Measurements from ENCODE around the gene ACACA. TPM values are rescaled to one million over a fixed set of nuclear protein-coding genes. Genes with fewer than 3 reads are reported as not detected.

The ACACA gene
- total RNA-seq, 3 donors from 2014 or later (not counting 1 experiment from before 2014, with no cell fraction given) = 22.9 to 23.9 (median 23.6) TPM

- H3K4me1 Mint-ChIP-seq = no peaks in the 10 kb centered on the region
- no peak overlapping the region for H3K27ac Mint-ChIP-seq
- no peaks in the 10 kb centered on the region for H3K27me3 Mint-ChIP-seq (ENCODE audit: low read depth in 2 of 2)
- peaks cover 12% of the 10 kb centered on the region for H3K9me3 ChIP-seq (ENCODE audit: control insufficient read depth, insufficient read depth, low read length)
- H3K36me3 ChIP-seq (ENCODE audit: control insufficient read depth, insufficient read depth, low read length) = peaks cover 22% of the 10 kb centered on the region
- H3K4me3 Mint-ChIP-seq = no peak overlapping the region
- no peak overlapping the region for H3K27ac ChIP-seq (ENCODE audit: low read length)
- intact Hi-C loops (cut with micrococcal nuclease) = no loop called here
- 67% methylated on average over 1 of the region's 1 CpG for WGBS (ENCODE audit: insufficient coverage)
- H3K27me3 ChIP-seq (ENCODE audit: control insufficient read depth, insufficient read depth, low read length) = no peaks in the 10 kb centered on the region
- H3K36me3 Mint-ChIP-seq = peaks cover 19% of the 10 kb centered on the region
- H3K9me3 Mint-ChIP-seq = peaks cover 0 to 3% of the 10 kb centered on the region in 2 donors
- no peak for ATAC-seq
- TF ChIP-seq, protein P1, sequence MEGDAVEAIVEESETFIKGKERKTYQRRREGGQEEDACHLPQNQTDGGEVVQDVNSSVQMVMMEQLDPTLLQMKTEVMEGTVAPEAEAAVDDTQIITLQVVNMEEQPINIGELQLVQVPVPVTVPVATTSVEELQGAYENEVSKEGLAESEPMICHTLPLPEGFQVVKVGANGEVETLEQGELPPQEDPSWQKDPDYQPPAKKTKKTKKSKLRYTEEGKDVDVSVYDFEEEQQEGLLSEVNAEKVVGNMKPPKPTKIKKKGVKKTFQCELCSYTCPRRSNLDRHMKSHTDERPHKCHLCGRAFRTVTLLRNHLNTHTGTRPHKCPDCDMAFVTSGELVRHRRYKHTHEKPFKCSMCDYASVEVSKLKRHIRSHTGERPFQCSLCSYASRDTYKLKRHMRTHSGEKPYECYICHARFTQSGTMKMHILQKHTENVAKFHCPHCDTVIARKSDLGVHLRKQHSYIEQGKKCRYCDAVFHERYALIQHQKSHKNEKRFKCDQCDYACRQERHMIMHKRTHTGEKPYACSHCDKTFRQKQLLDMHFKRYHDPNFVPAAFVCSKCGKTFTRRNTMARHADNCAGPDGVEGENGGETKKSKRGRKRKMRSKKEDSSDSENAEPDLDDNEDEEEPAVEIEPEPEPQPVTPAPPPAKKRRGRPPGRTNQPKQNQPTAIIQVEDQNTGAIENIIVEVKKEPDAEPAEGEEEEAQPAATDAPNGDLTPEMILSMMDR (IDR thresholded peaks at IDR 0.05) = no peak
- H3K4me3 ChIP-seq (ENCODE audit: low read length) = no peak overlapping the region
- DNase-seq = no peak
- H3K4me1 ChIP-seq (ENCODE audit: control insufficient read depth, insufficient read depth, low read length) = no peaks in the 10 kb centered on the region
These were observed 145.3 kb downstream of the ACACA start for GRCh38 chr17:37261286-37261685.

DNA sequence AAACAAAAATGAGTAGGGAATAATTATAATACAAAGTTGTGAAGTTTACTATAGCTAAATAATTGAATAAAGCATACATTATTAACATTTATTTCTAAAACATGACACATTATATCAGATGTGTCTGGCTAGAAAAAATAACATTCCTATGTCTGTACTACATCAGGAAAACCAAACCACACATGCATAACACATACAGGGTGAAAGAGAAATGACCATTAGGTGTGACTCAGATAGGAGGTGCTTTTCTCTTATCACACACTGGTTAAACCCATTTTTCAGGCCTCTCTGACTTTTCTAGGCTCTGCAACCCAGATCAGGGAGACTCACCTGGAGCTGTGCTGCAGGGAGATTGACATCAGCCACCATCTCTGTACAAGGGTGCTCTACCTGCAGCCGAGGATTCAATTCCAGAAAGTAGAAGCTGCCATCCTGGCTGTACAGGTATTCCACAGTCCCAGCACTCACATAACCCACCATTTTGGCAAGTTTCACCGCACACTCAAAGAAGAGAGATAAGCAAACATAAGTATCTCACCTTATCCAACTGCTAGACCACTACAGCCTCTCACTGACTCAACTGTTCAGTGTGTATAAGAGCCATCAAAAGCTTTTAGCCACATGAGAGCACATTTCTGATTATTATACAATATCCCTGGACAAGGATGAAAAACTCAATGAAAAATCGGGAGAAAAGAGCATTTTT, 147.5 kb downstream of the ACACA start:
- H3K4me3 Mint-ChIP-seq = no peak overlapping the region
- no peaks in the 10 kb centered on the region for H3K36me3 Mint-ChIP-seq
- no peaks in the 10 kb centered on the region for H3K9me3 ChIP-seq (ENCODE audit: control insufficient read depth, insufficient read depth, low read length)
- H3K27me3 Mint-ChIP-seq (ENCODE audit: low read depth in 2 of 2) = no peaks in the 10 kb centered on the region
- H3K4me3 ChIP-seq (ENCODE audit: low read length) = no peak overlapping the region
- no peaks in the 10 kb centered on the region for H3K4me1 ChIP-seq (ENCODE audit: control insufficient read depth, insufficient read depth, low read length)
- H3K9me3 Mint-ChIP-seq = no peaks in the 10 kb centered on the region
- H3K27ac ChIP-seq (ENCODE audit: low read length) = no peak overlapping the region
- ATAC-seq = no peak
- peaks cover 6% of the 10 kb centered on the region for H3K36me3 ChIP-seq (ENCODE audit: control insufficient read depth, insufficient read depth, low read length)
- WGBS (ENCODE audit: insufficient coverage) = 87% methylated on average over 3 of the region's 3 CpGs
- H3K27me3 ChIP-seq (ENCODE audit: control insufficient read depth, insufficient read depth, low read length) = no peaks in the 10 kb centered on the region
- TF ChIP-seq, protein P1 (IDR thresholded peaks at IDR 0.05) = no peak
- H3K4me1 Mint-ChIP-seq = no peaks in the 10 kb centered on the region
- H3K27ac Mint-ChIP-seq = no peak overlapping the region
- intact Hi-C loops (cut with micrococcal nuclease) = no loop called here
- no peak for DNase-seq

- H3K36me3 ChIP-seq (ENCODE audit: control insufficient read depth, insufficient read depth, low read length) = peaks cover 4% of the 10 kb centered on the region
- TF ChIP-seq, protein P1 (IDR thresholded peaks at IDR 0.05) = no peak
These were observed 150.0 kb downstream of the ACACA start for GRCh38 chr17:37256627-37257026.

DNA sequence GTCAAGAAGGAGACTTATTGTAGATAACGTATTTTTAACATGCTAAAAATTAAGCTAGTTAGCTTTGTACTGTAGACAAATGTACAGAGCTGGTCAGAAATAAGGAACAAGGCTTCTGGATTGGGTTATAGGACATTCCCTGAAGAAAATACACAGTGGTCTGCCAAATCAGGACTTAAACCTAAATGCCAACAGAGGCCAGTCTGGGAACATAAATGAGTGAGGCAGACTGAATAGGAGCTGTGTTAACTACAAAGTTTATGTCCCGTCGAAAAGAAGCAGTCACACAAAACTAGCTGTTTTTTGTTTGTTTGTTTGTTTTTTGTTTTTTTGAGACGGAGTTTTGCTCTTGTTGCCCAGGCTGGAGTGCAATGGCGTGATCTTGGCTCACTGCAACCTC, 151.2 kb downstream of the ACACA start:
- H3K36me3 ChIP-seq (ENCODE audit: control insufficient read depth, insufficient read depth, low read length) = peaks cover 7% of the 10 kb centered on the region
- Mint-ChIP-seq H3K27me3 (ENCODE audit: low read depth in 2 of 2) (no peaks in the 10 kb centered on the region), H3K27ac (no peak overlapping the region), H3K9me3 (no peaks in the 10 kb centered on the region), H3K4me3 (no peak overlapping the region), H3K36me3 (no peaks in the 10 kb centered on the region), H3K4me1 (no peaks in the 10 kb centered on the region)
- intact Hi-C loops (cut with micrococcal nuclease) = no loop called here
- ATAC-seq (no peak), DNase-seq (no peak)
- no peak overlapping the region for H3K27ac ChIP-seq (ENCODE audit: low read length)
- no peaks in the 10 kb centered on the region for H3K4me1 ChIP-seq (ENCODE audit: control insufficient read depth, insufficient read depth, low read length)
- TF ChIP-seq, protein P1 (IDR thresholded peaks at IDR 0.05) = no peak
- no peaks in the 10 kb centered on the region for H3K27me3 ChIP-seq (ENCODE audit: control insufficient read depth, insufficient read depth, low read length)
- H3K4me3 ChIP-seq (ENCODE audit: low read length) = no peak overlapping the region
- H3K9me3 ChIP-seq (ENCODE audit: control insufficient read depth, insufficient read depth, low read length) = no peaks in the 10 kb centered on the region
- 98% methylated on average over 5 of the region's 5 CpGs for WGBS (ENCODE audit: insufficient coverage)

More at GRCh38 chr17:37256627-37257026, 150.0 kb downstream of the ACACA start:
- intact Hi-C loops (cut with micrococcal nuclease) = no loop called here
- 89% methylated on average over 1 of the region's 1 CpG for WGBS (ENCODE audit: insufficient coverage)
- DNase-seq (no peak), ATAC-seq (no peak)
- no peaks in the 10 kb centered on the region for H3K4me1 ChIP-seq (ENCODE audit: control insufficient read depth, insufficient read depth, low read length)
- no peaks in the 10 kb centered on the region for H3K36me3 Mint-ChIP-seq
- no peaks in the 10 kb centered on the region for H3K27me3 ChIP-seq (ENCODE audit: control insufficient read depth, insufficient read depth, low read length)
- no peak overlapping the region for H3K4me3 Mint-ChIP-seq
- no peaks in the 10 kb centered on the region for H3K9me3 Mint-ChIP-seq
- no peaks in the 10 kb centered on the region for H3K9me3 ChIP-seq (ENCODE audit: control insufficient read depth, insufficient read depth, low read length)
- no peak overlapping the region for H3K27ac ChIP-seq (ENCODE audit: low read length)
- no peak overlapping the region for H3K27ac Mint-ChIP-seq
- H3K27me3 Mint-ChIP-seq (ENCODE audit: low read depth in 2 of 2) = no peaks in the 10 kb centered on the region
- no peak overlapping the region for H3K4me3 ChIP-seq (ENCODE audit: low read length)
- no peaks in the 10 kb centered on the region for H3K4me1 Mint-ChIP-seq
